Measurements from ENCODE around the gene SLC41A2.

GRCh38 chr12:104909761-104910160, 48.3 kb downstream of the SLC41A2 start:
- TF ChIP-seq CTCF (conservative IDR thresholded peaks at IDR 0.05 in 1 of 2, IDR thresholded peaks at IDR 0.05 in 1 of 2; ENCODE audit: extremely low read depth in 1 of 2, insufficient read depth in 1 of 2, low read depth in 1 of 2, low read length in 2 of 2) (no peak), EZH2 (IDR thresholded peaks at IDR 0.05; ENCODE audit: borderline replicate concordance, low read length) (no peak)

All from mammary epithelial cell (primary cell).